ENCODE measurements around the gene MTHFD1.

The MTHFD1 gene

DNA sequence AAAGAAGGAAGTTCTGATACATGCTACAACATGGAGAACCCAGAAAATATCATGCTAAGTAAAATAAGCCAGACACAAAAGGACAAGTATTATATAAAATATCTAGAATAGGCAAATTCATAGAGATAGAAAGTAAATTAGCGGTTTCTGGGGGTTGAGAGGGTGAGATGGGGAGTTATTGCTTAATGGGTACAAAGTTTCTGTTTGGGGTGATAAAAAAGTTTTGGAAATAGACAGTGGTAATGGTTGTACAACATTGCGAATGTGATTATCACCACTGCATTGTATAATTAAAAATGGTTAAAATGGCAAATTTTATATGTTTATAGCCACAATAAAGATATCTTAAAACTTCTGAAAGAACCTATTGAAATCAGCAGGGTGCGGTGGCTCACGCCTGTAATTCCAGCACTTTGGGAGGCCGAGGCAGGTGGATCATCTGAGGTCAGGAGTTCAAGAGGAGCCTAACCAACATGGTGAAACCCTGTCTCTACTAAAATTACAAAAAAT is 100.5 kb downstream of the MTHFD1 start:
- DNase-seq (ENCODE audit: low read depth), result no peak
- no peak overlapping the region for H3K4me3 ChIP-seq (ENCODE audit: low read depth, low read length)
- TF ChIP-seq, protein P1, sequence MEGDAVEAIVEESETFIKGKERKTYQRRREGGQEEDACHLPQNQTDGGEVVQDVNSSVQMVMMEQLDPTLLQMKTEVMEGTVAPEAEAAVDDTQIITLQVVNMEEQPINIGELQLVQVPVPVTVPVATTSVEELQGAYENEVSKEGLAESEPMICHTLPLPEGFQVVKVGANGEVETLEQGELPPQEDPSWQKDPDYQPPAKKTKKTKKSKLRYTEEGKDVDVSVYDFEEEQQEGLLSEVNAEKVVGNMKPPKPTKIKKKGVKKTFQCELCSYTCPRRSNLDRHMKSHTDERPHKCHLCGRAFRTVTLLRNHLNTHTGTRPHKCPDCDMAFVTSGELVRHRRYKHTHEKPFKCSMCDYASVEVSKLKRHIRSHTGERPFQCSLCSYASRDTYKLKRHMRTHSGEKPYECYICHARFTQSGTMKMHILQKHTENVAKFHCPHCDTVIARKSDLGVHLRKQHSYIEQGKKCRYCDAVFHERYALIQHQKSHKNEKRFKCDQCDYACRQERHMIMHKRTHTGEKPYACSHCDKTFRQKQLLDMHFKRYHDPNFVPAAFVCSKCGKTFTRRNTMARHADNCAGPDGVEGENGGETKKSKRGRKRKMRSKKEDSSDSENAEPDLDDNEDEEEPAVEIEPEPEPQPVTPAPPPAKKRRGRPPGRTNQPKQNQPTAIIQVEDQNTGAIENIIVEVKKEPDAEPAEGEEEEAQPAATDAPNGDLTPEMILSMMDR (IDR thresholded peaks at IDR 0.05; ENCODE audit: insufficient read depth, low read depth, low read length, missing control alignments), result no peak

DNA sequence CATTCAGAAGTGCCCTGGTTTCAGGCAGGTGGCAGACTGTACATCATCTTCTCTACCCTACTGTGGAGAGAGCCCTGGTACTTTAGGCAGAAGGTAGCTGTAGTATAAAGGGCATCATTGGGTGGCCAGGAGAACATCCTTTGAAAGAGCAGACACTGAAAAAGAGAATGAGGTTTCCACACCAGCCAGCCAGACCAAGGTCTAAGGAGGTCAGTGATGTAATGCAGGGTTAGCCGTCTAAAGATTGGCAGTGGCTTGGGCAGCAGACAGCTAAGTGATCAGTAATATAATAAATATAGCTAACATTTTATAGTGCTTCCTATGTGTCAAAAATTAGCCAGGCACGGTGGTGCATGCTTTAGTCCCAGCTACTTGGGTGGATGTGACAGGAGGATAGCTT is 103.5 kb downstream of the MTHFD1 start:
- TF ChIP-seq, protein P1 (IDR thresholded peaks at IDR 0.05; ENCODE audit: insufficient read depth, low read depth, low read length, missing control alignments), result no peak
- H3K4me3 ChIP-seq (ENCODE audit: low read depth, low read length), result no peak overlapping the region
- DNase-seq (ENCODE audit: low read depth), result no peak

DNA sequence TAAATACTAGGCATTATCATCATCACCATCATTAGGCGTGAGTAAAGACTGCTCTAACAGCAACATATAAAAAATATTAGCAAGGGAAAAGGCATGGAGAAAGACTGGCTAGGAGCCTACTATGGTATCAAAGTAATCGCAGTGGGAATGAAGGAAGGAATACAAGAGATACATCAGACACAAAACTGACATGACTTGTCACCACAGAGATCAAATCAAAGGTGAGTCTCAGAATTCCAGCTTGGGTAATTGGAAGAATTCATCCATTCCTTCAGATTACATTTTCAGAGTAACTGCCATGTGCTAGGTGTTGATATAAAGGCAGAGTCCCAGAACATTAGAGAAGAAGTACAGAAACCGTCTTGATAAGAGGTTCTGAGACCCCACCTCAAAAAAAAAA is 105.3 kb downstream of the MTHFD1 start:
- no peak overlapping the region for H3K4me3 ChIP-seq (ENCODE audit: low read depth, low read length)
- TF ChIP-seq, protein P1 (IDR thresholded peaks at IDR 0.05; ENCODE audit: insufficient read depth, low read depth, low read length, missing control alignments), result no peak
- DNase-seq (ENCODE audit: low read depth), result no peak

DNA sequence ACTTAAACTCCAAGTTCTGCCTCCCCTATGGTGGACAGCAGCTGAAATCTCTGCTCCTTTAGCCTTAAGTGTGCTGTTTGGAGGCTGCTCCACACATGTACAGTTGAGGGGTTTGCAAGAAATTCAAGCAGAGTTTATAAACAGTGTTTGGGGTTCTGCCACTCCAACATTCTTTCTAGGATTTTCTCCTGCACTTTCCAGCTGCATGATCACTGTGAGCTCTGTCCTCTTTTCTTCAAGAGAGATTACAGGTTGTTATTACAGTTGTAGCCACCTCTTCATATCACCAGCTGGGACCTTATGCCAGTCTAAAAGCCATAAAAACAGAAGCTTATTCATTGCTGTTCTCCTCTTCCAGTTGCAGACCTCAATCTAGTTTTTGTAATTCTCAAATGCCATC is 107.1 kb downstream of the MTHFD1 start:
- no peak for DNase-seq (ENCODE audit: low read depth)
- no peak overlapping the region for H3K4me3 ChIP-seq (ENCODE audit: low read depth, low read length)
- TF ChIP-seq, protein P1 (IDR thresholded peaks at IDR 0.05; ENCODE audit: insufficient read depth, low read depth, low read length, missing control alignments), result no peak

DNA sequence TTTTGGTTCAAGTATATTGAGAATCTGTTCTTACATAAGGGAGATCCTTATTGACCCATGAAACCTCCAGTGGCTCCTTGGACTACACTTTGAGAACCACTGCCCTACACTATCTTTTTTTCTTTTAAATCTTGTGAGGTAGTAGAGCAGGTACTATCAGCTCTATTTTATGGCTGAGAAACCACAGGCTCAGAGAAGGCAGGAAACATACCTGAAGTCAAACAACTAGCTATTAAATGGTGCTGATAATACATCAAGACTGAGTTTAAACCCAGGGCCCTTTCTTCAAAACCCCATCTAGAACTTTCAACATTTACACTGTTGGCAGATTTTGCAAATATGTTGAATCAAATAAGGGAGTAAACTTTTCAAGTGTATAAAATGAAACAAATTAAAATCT is 108.6 kb downstream of the MTHFD1 start:
- TF ChIP-seq, protein P1 (IDR thresholded peaks at IDR 0.05; ENCODE audit: insufficient read depth, low read depth, low read length, missing control alignments), result no peak
- H3K4me3 ChIP-seq (ENCODE audit: low read depth, low read length), result no peak overlapping the region
- DNase-seq (ENCODE audit: low read depth), result no peak

DNA sequence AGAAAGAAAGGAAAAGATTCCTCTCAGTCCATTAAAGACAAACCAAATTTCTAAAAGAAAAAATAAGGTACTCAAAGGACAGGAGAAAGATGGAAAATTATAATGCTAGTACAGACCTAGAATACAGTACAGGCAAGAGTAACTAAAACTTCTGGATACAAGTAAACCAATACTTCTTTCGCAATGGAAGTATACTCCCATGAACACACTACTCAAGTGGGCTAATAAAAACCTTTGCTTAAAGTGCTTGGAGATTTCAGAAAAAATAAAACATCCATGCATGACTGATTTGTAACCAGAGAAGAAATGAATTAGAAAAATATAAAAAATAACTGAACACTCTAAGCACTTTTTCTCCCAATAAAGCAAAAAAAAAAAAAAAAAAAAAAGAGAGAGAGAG is 111.9 kb downstream of the MTHFD1 start:
- no peak for DNase-seq (ENCODE audit: low read depth)
- peak overlapping the region; percentile 68; the same call in 1 of the 2 replicates for H3K4me3 ChIP-seq (ENCODE audit: low read depth, low read length)
- TF ChIP-seq, protein P1 (IDR thresholded peaks at IDR 0.05; ENCODE audit: insufficient read depth, low read depth, low read length, missing control alignments), result no peak

Data from GM12865 (cell line).